A549 (cell line): ENCODE data around the gene TNFSF4.

Source experiments
- EP300 ChIP-seq, 2 experiments: fragments of >200 bp; sonication (Bioruptor Twin); formaldehyde crosslinking; IDR thresholded peaks; 2 replicates in 1 of 2; 3 replicates in 1 of 2; pipeline ENCODE4 v1.6.1; 2016 to 2017
- HEYL ChIP-seq: fragments of 250-450 bp; sonication (Bioruptor Pico); IDR thresholded peaks from 2 replicates; pipeline ENCODE4 v1.8.0; 2021; ENCODE audit warnings: mild to moderate bottlenecking, moderate library complexity
- MYC ChIP-seq: IDR thresholded peaks from 2 replicates; pipeline ENCODE4 v1.6.1; 2012; ENCODE audit warnings: mild to moderate bottlenecking, inconsistent platforms, low read length, improper control_type of control experiment, borderline replicate concordance
- POLR2A ChIP-seq: IDR thresholded peaks from 2 replicates; pipeline ENCODE4 v1.6.1; 2012; ENCODE audit warnings: mild to moderate bottlenecking, low read length
- POLR2AphosphoS2 ChIP-seq: conservative IDR thresholded peaks from 2 replicates; pipeline ENCODE4 v1.6.1; 2012; ENCODE audit warnings: low read length, improper control_type of control experiment, inconsistent platforms
- RAD21 ChIP-seq, 2 experiments: fragments of >200 bp in 1 of 2; sonication (Bioruptor Twin) in 1 of 2; formaldehyde crosslinking in 1 of 2; IDR thresholded peaks in 1 of 2; conservative IDR thresholded peaks in 1 of 2; 2 replicates in 1 of 2; 3 replicates in 1 of 2; pipeline ENCODE4 v1.6.1; 2012 to 2018; ENCODE audit warnings: inconsistent platforms in 1 of 2
- REST ChIP-seq: fragments of 200-600 bp; sonication (generic); IDR thresholded peaks from 2 replicates; pipeline ENCODE4 v1.6.1; 2016; ENCODE audit warnings: antibody characterized with exemption, mild to moderate bottlenecking, moderate library complexity
- ZNF302 ChIP-seq: fragments of 250-450 bp; sonication (Bioruptor Pico); IDR thresholded peaks from 2 replicates; pipeline ENCODE4 v1.9.0; 2021; ENCODE audit warnings: inconsistent platforms, mild to moderate bottlenecking, moderate library complexity
- ZSCAN20 ChIP-seq: fragments of 250-450 bp; sonication (Bioruptor Pico); IDR thresholded peaks from 2 replicates; pipeline ENCODE4 v1.8.0; 2022; ENCODE audit warnings: mild to moderate bottlenecking, moderate library complexity
- TF ChIP-seq, protein P1 (sequence below): fragments of >200 bp; sonication (Bioruptor Twin); formaldehyde crosslinking; IDR thresholded peaks from 3 replicates; pipeline ENCODE4 v1.5.1; 2016
- TF ChIP-seq, protein P2 (sequence below): fragments of 150-350 bp; IDR thresholded peaks from 2 replicates; pipeline ENCODE4 v1.6.1; 2014; ENCODE audit warnings: low read depth, mild to moderate bottlenecking, low read length
- TF ChIP-seq, protein P3 (sequence below): fragments of 450-650 bp; IDR thresholded peaks from 2 replicates; pipeline ENCODE4 v1.6.1; 2014; ENCODE audit warnings: antibody characterized with exemption
- TF ChIP-seq, protein P4 (sequence below): IDR thresholded peaks from 2 replicates; pipeline ENCODE4 v1.6.1; 2012

DNA sequence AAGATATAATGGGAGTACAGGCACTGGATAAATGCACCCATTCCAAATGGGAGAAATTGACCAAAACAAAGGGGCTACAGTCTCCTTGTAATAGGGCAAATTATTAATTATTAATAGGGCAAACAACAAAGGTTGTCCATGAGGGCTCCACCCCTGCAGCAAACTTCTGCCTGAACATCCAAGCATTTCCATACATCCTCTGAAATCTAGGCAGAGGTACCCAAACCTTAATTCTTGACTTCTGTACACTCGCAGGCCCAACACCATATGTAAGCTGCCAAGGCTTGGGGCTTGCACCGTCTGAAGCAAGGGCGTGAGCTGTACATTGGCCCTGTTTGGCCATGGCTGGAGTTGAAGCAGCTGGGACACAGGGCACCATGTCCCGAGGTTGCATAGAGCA is 33.7 kb downstream of the TNFSF4 start:
- TF ChIP-seq HEYL (CRISPR knock-in tag) = no peak
- no peak for TF ChIP-seq POLR2AphosphoS2
- TF ChIP-seq, protein P1, sequence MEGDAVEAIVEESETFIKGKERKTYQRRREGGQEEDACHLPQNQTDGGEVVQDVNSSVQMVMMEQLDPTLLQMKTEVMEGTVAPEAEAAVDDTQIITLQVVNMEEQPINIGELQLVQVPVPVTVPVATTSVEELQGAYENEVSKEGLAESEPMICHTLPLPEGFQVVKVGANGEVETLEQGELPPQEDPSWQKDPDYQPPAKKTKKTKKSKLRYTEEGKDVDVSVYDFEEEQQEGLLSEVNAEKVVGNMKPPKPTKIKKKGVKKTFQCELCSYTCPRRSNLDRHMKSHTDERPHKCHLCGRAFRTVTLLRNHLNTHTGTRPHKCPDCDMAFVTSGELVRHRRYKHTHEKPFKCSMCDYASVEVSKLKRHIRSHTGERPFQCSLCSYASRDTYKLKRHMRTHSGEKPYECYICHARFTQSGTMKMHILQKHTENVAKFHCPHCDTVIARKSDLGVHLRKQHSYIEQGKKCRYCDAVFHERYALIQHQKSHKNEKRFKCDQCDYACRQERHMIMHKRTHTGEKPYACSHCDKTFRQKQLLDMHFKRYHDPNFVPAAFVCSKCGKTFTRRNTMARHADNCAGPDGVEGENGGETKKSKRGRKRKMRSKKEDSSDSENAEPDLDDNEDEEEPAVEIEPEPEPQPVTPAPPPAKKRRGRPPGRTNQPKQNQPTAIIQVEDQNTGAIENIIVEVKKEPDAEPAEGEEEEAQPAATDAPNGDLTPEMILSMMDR = no peak
- no peak for TF ChIP-seq ZSCAN20
- TF ChIP-seq, protein P2, sequence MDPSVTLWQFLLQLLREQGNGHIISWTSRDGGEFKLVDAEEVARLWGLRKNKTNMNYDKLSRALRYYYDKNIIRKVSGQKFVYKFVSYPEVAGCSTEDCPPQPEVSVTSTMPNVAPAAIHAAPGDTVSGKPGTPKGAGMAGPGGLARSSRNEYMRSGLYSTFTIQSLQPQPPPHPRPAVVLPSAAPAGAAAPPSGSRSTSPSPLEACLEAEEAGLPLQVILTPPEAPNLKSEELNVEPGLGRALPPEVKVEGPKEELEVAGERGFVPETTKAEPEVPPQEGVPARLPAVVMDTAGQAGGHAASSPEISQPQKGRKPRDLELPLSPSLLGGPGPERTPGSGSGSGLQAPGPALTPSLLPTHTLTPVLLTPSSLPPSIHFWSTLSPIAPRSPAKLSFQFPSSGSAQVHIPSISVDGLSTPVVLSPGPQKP = no peak
- no peak for TF ChIP-seq EP300 (IDR thresholded peaks at IDR 0.05)
- TF ChIP-seq REST = no peak
- TF ChIP-seq MYC = no peak
- no peak for TF ChIP-seq ZNF302
- no peak for TF ChIP-seq POLR2A
- TF ChIP-seq RAD21 (conservative IDR thresholded peaks at IDR 0.05 in 1 of 2, IDR thresholded peaks at IDR 0.05 in 1 of 2) = no peak
- TF ChIP-seq, protein P3, sequence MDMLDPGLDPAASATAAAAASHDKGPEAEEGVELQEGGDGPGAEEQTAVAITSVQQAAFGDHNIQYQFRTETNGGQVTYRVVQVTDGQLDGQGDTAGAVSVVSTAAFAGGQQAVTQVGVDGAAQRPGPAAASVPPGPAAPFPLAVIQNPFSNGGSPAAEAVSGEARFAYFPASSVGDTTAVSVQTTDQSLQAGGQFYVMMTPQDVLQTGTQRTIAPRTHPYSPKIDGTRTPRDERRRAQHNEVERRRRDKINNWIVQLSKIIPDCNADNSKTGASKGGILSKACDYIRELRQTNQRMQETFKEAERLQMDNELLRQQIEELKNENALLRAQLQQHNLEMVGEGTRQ = no peak
- TF ChIP-seq, protein P4, sequence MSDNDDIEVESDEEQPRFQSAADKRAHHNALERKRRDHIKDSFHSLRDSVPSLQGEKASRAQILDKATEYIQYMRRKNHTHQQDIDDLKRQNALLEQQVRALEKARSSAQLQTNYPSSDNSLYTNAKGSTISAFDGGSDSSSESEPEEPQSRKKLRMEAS = no peak
